Stomach (tissue), 4 donors: ENCODE measurements around the gene NT5DC3.
A peak's percentile ranks its signal among the peaks of the same experiment; 100 is the strongest.

Source experiments
- EP300 ChIP-seq: sonication (generic); formaldehyde crosslinking; IDR thresholded peaks from one replicate; pipeline ENCODE4 v1.6.1; 2017; ENCODE audit warnings: antibody characterized with exemption
- POLR2A ChIP-seq, 4 donors: fragments of 450-650 bp; IDR thresholded peaks; one replicate each; pipeline ENCODE4 v1.6.1; 2016; ENCODE audit warnings: antibody characterized with exemption in 4 of 4, control low read depth in 2 of 4, mild to moderate bottlenecking in 1 of 4, moderate library complexity in 1 of 4
- POLR2AphosphoS5 ChIP-seq, 3 donors: sonication (generic); formaldehyde crosslinking; IDR thresholded peaks; one replicate each; pipeline ENCODE4 v1.6.1; 2016; ENCODE audit warnings: antibody characterized with exemption in 3 of 3
- TF ChIP-seq, protein P1 (sequence below), 7 experiments: fragments of 450-650 bp in 4 of 7; fragments of 200-600 bp in 3 of 7; sonication (generic) in 3 of 7; IDR thresholded peaks; one replicate each; pipeline ENCODE4 v1.5.1; 2016 to 2019; ENCODE audit warnings: antibody characterized with exemption in 7 of 7, control low read depth in 2 of 7, mild to moderate bottlenecking in 1 of 7

DNA sequence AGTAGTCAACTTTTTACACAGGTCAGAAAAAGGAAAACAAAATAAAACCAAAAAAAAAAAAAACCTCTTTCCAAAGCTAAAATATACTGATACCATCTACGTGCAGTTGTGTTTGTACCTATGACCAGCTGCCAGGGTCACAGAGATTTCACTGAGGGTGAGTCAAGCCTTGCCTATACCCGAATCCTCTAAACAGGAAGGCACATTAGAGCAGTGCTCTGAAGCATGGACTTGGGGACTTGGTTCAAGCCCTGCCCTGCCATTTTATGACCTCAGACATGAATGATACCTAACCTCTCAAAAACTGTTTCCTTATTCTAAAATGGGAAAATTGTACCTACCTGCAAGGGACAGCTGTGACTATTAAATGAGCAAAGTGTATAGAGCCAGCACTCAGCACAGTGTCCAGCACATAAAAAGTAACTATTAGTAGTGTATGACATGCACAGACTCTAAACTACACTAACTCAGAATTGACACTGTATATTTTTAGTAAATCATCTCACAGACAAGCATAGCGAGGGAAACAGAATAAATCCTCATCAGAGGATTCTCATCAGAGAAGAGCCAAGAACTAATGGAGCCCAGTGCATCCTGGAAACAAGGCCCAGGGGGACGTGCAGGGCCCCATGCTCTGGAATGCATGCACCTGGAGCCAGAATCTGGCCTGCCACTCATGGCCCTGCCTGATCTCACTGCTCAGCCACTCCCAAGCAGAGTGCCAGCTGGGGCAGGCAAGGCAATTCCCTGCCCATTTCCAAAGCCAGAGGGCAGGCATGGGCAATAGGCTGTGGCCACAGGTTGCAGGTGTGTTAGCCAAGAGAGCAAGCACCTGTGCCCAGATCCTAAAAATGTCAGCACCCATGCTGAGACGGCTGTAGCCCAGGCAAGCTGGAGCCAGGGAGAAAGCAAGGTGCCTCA is 57.0 kb downstream of the NT5DC3 start:
- TF ChIP-seq, protein P1, sequence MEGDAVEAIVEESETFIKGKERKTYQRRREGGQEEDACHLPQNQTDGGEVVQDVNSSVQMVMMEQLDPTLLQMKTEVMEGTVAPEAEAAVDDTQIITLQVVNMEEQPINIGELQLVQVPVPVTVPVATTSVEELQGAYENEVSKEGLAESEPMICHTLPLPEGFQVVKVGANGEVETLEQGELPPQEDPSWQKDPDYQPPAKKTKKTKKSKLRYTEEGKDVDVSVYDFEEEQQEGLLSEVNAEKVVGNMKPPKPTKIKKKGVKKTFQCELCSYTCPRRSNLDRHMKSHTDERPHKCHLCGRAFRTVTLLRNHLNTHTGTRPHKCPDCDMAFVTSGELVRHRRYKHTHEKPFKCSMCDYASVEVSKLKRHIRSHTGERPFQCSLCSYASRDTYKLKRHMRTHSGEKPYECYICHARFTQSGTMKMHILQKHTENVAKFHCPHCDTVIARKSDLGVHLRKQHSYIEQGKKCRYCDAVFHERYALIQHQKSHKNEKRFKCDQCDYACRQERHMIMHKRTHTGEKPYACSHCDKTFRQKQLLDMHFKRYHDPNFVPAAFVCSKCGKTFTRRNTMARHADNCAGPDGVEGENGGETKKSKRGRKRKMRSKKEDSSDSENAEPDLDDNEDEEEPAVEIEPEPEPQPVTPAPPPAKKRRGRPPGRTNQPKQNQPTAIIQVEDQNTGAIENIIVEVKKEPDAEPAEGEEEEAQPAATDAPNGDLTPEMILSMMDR (IDR thresholded peaks at IDR 0.05): peak in 2 of 7 experiments; percentile 9 to 39
- TF ChIP-seq POLR2AphosphoS5 (IDR thresholded peaks at IDR 0.05): peak in 1 of 3 donors; percentile 4
- TF ChIP-seq EP300: no peak
- TF ChIP-seq POLR2A (IDR thresholded peaks at IDR 0.05): no peak
